ENCODE measurements around the gene ACADVL.

GRCh38 chr17:7203391-7203790 is 16.3 kb upstream of the ACADVL start:
- TF ChIP-seq POLR2AphosphoS5 (IDR thresholded peaks at IDR 0.05) (no peak), CTCF (IDR thresholded peaks at IDR 0.05) (no peak), POLR2A (IDR thresholded peaks at IDR 0.05) (no peak)

Data from upper lobe of left lung (tissue), 4 donors.